GM19452 (cell line): Measurements from ENCODE around the gene INPPL1.
"Not testable (repeated sequence)": the region's sequence is repeated elsewhere in the genome, so short reads cannot be mapped to it uniquely, and the experiment has no call there.

Experiments used
- ATAC-seq: cut with Tn5 transposase; IDR thresholded peaks from one replicate; pipeline ENCODE4 v1.9.1; 2021; ENCODE audit not compliant: unreplicated experiment

INPPL1 gene, protein sequence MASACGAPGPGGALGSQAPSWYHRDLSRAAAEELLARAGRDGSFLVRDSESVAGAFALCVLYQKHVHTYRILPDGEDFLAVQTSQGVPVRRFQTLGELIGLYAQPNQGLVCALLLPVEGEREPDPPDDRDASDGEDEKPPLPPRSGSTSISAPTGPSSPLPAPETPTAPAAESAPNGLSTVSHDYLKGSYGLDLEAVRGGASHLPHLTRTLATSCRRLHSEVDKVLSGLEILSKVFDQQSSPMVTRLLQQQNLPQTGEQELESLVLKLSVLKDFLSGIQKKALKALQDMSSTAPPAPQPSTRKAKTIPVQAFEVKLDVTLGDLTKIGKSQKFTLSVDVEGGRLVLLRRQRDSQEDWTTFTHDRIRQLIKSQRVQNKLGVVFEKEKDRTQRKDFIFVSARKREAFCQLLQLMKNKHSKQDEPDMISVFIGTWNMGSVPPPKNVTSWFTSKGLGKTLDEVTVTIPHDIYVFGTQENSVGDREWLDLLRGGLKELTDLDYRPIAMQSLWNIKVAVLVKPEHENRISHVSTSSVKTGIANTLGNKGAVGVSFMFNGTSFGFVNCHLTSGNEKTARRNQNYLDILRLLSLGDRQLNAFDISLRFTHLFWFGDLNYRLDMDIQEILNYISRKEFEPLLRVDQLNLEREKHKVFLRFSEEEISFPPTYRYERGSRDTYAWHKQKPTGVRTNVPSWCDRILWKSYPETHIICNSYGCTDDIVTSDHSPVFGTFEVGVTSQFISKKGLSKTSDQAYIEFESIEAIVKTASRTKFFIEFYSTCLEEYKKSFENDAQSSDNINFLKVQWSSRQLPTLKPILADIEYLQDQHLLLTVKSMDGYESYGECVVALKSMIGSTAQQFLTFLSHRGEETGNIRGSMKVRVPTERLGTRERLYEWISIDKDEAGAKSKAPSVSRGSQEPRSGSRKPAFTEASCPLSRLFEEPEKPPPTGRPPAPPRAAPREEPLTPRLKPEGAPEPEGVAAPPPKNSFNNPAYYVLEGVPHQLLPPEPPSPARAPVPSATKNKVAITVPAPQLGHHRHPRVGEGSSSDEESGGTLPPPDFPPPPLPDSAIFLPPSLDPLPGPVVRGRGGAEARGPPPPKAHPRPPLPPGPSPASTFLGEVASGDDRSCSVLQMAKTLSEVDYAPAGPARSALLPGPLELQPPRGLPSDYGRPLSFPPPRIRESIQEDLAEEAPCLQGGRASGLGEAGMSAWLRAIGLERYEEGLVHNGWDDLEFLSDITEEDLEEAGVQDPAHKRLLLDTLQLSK

DNA sequence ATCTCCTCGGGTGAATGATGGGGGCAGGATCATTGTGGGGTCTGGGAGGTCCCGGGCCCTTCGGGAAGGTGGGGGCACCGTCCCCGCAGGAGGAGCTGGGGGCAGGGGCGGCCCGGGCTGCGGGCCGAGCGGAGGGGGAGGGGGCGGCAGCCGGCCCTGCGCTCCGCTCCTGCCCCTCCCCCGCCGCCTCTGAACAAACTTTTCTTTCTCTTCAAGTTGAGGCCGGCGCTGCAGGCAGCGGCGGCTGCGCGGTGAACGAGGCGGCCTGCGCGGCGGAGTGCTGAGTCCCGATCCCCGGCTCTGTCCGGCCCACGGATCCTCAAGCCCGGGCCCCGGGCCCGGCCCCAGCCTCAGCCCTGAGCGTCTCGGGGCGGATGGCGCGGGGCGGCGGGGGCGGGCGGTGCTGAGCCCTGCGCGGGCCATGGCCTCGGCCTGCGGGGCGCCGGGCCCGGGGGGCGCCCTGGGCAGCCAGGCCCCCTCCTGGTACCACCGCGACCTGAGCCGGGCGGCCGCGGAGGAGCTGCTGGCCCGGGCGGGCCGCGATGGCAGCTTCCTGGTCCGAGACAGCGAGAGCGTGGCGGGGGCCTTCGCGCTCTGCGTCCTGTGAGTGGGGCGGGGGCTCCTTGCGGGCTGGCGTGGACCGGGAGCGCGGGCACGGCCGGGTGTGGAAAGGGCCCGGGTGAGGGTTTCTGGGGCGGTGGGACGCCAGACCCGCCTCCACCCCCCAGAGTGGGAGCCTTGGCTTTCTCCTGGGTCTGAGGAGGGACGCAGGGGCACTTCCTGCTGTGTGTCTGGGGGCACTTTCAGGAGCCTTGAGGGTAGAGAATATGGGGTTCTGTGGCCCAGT, at the start of gene INPPL1:
Gene INPPL1, plus strand, starts transcription at position 204 of the 847 bp plus-strand sequence. Its CDS starts 218 bp downstream, at position 422.
- ATAC-seq, result no peak

DNA sequence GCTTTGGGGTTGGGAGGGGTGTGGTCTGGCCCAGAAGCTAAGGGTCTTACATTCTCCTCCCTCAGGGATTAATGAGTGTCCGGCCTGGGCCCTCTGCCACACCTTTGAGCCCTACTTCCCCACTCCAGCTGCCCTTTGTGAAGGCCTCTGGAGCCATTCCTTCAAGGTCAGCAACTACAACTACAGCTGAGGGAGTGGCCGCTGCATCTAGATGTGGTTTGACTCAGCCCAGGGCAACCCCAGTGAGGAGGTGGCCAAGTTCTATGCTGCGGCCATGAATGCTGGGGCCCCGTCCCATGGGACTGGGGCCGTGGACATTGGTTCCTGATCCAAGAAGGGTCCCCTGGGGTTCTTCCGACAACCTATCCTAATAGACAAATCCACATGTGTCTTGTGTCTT, 46.9 kb upstream of the INPPL1 start:
- no peak for ATAC-seq

DNA sequence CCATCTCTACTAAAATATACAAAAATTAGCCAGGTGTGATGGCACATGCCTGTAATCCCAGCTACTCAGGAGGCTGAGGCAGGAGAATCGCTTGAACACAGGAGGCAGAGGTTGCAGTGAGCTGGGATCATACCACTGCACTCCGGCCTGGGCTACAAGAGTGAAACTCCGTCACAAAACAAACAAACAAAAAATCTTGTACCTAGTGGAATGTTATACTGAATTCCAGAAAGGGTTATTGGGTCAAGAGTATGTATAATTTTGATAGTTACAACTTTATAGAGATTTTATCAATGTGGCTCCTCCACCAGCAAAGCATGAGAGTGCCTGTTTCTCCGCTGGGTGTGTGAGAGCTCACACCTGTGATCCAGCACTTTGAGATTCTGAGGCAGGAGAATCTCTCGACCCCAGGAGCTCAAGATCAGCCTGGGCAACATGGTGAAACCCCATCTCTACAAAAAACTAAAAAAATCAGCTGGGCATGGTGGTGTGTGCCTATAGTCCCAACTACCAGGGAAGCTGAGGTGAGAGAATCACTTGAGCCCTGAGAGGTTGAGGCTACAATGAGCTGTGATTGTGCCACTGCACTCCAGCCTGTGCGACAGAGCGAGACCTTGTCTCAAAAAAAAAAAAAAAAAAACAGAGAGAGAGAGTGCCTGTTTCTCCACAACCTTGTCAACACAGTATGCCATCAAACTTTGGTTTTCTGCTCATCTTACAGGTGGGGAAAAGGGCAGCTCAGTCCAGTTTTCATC, 45.3 kb upstream of the INPPL1 start:
- no peak for ATAC-seq

DNA sequence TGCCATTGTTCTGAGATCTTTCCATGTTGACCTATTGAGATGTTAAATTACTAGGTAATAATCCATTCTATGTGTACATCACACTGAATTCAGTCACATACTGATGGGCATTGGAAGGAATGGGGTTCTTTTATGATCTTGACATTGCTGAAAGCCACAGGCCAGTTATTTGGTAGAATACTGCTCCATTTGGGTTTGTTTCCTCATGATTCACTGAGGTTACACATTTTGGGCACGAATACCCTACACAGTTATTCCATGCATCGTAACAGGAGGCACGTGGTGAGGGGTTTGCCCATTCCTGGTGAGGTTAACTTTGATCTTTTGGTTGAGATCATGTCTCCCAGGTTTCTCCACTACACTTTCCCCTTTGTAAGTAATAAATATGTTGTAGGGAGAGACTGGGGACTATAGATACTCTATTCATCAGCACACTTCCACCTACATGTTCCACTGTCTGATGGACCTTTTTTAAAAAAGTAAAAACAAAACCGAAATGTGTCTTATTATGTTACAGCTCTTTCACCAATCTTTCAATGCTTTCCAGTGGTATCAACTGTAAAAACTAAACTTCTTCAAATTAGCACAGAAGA, 44.7 kb upstream of the INPPL1 start:
- no peak for ATAC-seq

DNA sequence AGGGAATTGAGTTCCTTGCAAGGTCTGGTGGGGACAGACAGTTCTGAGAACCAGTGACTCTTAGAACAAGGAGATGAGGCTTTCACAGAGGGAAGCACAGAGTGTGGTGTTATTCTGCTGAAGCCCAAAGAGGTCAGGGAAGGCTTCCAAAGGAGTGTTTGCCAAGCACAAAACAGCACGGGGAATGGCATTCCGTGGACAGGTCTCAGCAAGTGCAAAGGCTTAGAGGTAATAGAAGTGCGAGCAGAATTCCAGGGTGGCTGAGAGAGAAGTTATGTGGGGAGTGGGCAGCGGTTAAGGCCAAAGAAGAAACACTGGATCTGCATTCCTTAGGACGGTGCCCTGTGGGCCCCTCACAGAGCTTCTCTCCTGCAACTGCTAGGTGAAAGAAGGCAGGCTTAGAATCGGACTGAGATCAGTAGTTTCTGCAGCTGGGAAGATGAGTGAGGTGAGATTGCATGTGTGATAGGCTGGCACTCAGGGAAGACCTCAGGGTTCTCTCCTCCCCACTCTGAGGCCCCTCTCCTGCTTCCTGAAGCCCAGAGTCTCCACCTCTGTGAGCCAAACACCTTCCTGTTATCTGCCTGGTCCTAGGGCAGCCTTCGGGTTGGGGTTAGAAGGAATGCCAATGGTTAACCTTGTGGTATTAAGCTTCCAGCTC, 43.5 kb upstream of the INPPL1 start:
- not testable (repeated sequence) for ATAC-seq

DNA sequence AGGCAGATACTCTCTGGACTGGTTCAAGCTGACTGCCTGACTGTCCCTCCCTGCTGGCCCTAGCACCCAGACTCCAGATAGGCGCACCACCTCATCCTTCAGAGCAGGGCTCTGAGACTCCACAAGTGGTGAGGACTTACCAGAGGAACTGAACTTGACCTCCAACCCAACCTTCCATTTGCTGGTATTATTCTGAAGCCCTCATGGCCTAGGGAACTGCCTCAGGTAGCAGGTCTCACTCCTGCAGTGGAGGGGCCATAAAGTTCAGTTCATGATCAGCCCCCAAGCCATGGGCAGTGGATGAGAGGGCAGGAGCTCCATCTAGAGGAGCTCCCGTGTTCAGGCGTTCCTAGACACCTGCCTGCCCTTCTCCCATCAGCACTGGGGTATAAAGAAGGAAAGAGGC, 43.0 kb upstream of the INPPL1 start:
- ATAC-seq, result not testable (repeated sequence)

DNA sequence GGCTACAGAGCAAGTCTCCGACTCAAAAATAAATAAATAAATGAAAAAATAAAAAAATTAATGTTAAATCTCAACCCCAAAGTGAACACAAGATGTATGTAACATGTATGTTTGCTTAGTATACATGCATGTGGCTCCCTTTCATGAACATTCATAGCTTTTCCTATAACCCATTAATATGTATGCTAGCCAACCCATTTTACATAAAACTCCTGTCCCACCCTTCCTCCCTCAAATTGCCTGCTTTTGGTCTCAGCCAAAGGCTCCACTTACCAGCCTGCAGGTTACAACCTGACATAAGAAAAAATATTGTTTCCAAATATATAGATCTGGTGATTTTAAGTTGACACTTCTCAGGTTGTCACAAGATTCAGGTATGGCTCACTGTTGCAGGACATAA, 36.3 kb upstream of the INPPL1 start:
- ATAC-seq, result no peak

DNA sequence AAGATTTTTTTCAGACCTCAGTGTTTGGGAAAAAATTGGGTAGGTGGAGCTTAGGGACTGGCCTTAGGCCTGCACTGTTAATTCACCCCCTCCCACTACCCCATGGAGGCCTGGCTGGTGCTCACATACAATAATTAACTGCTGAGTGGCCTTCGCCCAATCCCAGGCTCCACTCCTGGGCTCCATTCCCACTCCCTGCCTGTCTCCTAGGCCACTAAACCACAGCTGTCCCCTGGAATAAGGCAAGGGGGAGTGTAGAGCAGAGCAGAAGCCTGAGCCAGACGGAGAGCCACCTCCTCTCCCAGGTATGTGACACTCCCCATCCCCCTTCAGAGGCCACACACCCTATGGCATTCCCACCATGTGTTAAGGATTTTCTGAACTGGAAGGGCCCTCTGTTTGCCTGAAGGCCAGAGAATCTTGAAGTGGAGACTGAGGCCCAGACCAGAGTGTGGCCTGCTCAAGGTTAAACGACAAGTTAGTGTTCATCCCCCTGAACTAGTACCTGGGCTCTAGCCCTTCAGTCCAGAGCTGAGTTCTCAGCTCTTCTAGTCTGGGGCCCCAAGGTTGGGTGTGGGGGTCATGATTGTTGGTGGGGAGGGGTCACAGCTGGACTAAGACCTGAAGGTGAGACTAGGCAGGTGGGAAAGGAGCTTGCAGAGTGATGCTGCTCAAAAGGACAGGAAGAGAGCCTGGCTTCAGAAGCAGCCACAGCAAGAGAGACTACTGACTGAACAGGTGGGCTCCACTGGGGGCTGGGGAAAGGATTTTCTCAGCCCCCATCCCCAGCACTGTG, 34.9 kb upstream of the INPPL1 start:
- no peak for ATAC-seq

DNA sequence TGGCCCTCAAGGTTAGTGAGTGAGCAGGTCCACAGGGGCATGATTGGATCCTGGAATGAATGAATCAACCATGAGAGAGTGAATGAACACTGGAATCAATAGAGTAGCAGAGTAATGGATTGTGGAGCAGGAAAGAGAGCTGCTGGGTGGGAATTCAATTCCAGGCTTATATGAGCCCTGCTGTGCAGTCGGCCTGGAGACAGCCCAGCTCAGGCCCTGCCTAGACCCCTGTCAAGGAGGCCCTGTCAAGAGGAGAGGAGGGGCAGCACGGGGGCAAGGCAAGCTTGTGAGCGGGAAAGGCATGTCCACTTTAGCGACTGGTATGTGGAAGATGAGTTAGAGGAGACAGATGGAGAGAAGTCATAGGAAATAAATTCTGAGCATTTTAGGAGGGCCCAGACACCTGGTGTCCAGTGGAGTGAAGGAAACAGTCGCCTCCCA, 33.9 kb upstream of the INPPL1 start:
- no peak for ATAC-seq

DNA sequence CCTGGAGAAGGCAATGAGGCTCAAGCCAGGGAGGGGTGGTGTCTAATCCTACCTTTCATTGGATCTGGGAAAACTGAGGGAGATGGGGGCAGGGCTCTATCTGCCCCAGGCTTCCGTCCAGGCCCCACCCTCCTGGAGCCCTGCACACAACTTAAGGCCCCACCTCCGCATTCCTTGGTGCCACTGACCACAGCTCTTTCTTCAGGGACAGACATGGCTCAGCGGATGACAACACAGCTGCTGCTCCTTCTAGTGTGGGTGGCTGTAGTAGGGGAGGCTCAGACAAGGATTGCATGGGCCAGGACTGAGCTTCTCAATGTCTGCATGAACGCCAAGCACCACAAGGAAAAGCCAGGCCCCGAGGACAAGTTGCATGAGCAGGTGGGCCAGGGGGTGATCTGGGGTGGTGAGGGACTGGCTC, 32.6 kb upstream of the INPPL1 start, which contains the start of gene FOLR1:
Gene FOLR1, plus strand, starts transcription at position 180 of the 421 bp plus-strand sequence. Its CDS starts 34 bp downstream, at position 214.
- no peak for ATAC-seq

DNA sequence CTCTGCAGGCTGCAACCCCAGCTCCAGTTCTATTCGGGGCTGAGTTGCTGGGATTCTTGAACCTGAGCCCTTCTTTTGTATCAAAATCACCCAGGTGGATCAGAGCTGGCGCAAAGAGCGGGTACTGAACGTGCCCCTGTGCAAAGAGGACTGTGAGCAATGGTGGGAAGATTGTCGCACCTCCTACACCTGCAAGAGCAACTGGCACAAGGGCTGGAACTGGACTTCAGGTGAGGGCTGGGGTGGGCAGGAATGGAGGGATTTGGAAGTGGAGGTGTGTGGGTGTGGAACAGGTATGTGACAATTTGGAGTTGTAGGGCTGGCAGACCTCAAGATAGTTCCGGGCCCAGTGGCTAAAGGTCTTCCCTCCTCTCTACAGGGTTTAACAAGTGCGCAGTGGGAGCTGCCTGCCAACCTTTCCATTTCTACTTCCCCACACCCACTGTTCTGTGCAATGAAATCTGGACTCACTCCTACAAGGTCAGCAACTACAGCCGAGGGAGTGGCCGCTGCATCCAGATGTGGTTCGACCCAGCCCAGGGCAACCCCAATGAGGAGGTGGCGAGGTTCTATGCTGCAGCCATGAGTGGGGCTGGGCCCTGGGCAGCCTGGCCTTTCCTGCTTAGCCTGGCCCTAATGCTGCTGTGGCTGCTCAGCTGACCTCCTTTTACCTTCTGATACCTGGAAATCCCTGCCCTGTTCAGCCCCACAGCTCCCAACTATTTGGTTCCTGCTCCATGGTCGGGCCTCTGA, 28.9 kb upstream of the INPPL1 start:
- ATAC-seq, result no peak

DNA sequence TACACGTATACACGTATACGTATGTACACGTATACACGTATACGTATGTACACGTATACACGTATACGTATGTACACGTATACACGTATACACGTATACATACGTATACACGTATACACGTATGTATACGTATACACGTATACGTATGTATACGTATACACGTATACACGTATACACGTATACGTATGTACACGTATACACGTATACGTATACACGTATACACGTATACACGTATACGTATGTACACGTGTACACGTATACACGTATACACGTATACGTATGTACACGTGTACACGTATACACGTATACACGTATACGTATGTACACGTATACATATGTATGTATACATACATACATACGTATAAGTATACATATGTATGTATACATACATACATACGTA, 23.1 kb upstream of the INPPL1 start:
- not testable (repeated sequence) for ATAC-seq

DNA sequence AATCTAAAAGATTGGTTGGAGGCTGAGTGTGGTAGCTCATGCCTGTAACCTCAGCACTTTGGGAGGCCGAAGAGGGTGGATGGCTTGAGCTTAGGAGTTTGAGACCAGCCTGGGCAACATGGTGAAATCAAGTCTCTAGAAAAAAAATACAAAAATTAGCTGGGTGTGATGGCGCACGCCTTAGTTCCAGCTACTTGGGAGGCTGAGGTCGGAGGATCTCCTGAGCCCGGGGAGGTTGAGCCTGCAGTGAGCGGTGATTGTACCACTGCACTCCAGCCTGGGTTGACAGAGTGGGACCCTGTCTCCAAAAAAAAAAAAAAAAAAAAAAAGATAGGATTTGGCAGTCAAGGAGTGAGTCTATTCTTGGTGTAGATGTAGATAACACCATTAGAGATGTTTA, 22.0 kb upstream of the INPPL1 start:
- ATAC-seq, result no peak

DNA sequence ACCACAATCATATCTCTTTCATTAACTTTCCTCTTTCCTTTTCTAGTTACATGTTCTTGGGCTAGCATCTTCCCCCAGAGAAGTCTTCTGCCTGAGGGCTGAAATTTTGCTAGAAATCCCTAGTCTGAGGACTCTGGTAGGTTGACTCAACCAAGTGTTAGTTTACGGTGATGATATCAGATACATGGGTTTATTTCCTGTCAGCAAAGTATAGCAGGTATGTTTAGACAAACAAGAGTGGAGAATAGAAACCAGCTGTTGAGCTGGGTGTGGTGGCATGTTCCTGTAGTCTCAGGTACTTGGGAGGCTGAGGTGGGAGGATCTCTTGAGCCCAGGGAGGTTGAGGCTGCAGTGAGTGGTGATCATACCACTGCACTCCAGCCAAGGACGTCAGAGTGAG, 21.4 kb upstream of the INPPL1 start:
- no peak for ATAC-seq

DNA sequence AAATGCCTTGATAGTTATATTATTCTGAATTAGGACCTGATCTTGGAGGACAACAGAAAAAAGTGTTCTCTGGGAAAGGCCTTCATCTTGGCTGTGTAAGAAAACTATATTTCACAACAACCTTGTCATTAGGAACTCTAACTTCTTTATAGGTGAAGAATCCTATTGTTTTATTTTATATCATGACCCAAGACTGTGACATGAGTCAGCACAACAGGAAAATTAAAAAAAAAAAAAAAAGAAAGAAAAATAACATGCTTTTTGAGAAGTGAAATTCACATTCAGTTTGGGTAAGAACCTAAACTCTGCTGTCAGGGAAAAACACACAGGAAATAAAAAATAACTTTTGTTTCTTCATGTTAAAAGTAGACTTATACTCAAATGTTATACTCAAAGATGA, 19.7 kb upstream of the INPPL1 start:
- ATAC-seq, result no peak

DNA sequence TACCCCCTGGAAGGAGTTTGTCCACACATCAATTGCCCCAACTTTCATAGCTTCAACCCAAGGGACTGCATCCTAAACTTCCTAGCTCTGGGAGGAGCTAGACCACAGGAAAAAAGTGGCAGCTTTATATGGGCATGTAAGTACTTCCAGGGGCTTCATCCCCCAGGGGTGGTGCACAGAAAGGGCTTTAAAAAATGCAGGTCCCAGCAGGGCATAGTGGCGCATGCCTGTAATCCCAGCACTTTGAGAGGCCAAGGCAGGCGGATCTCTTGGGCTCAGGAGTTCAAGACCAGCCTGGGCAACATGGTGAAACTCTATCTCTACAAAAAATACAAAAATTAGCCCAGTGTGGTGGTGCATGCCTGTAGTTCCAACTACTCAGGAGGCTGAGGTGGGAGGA, 17.8 kb upstream of the INPPL1 start:
- ATAC-seq, result not testable (repeated sequence)

DNA sequence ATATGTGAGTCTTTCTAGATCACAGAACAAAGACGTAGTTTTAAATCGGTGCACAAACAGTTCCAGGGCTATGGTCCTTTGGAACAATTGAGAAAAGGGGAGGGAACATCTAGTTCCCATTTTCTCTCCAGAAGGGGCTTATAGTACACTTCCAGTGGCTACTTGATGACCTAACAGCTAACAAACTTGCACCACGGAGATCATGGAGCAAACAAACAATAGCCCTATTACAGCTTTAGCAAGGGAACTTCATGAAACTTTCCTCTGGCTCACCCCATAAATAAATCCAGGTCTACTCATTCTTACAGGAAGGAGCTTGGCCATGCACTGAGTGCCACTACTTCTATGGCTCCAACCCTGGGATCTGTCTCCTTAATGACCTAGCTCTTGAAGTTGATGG, 16.3 kb upstream of the INPPL1 start:
- no peak for ATAC-seq
